ENCODE measurements around the gene ZBTB22.

Gene ZBTB22

GRCh38 chr6:33329058-33329457 is 11.5 kb upstream of the ZBTB22 start:
- no peak for DNase-seq

GRCh38 chr6:33324125-33324524 is 6.6 kb upstream of the ZBTB22 start:
- no peak for DNase-seq

- DNase-seq, result no peak
These were observed 6.0 kb upstream of the ZBTB22 start for GRCh38 chr6:33323623-33323948.

GRCh38 chr6:33321227-33321626 is 3.7 kb upstream of the ZBTB22 start:
- no peak for DNase-seq

- peak; percentile 69 for DNase-seq
These were observed 3.0 kb upstream of the ZBTB22 start for GRCh38 chr6:33320315-33321181.

- DNase-seq, result no peak
These were observed 2.4 kb upstream of the ZBTB22 start for GRCh38 chr6:33319939-33320314.

GRCh38 chr6:33318426-33319073 is 1.0 kb upstream of the ZBTB22 start:
- no peak for DNase-seq

- DNase-seq, result no peak
These were observed 200 bp downstream of the ZBTB22 start for GRCh38 chr6:33317419-33317668.

GRCh38 chr6:33316603-33317418 is 733 bp downstream of the ZBTB22 start:
- no peak for DNase-seq

- DNase-seq, result no peak
These were observed 1.5 kb downstream of the ZBTB22 start for GRCh38 chr6:33315793-33316602.

GRCh38 chr6:33314943-33315792 is 2.4 kb downstream of the ZBTB22 start:
- DNase-seq, result no peak

- DNase-seq, result peak; percentile 86
These were observed 3.0 kb downstream of the ZBTB22 start for GRCh38 chr6:33314515-33314942.

- peak; percentile 59 for DNase-seq
These were observed 3.6 kb downstream of the ZBTB22 start, which contains the start of gene TAPBP for GRCh38 chr6:33313709-33314514. TSS of gene TAPBP (minus strand) at chr6:33314078. CDS start at chr6:33314041, 37 bp downstream.

GRCh38 chr6:33313105-33313708 is 4.3 kb downstream of the ZBTB22 start:
- DNase-seq, result no peak

GRCh38 chr6:33312361-33313104 is 5.0 kb downstream of the ZBTB22 start:
- peak; percentile 72 for DNase-seq

- DNase-seq, result no peak
These were observed 11.2 kb downstream of the ZBTB22 start for GRCh38 chr6:33306356-33306755.

GRCh38 chr6:33305052-33305451 is 12.5 kb downstream of the ZBTB22 start:
- DNase-seq, result no peak

- no peak for DNase-seq
These were observed 13.3 kb downstream of the ZBTB22 start for GRCh38 chr6:33304216-33304615.

- no peak for DNase-seq
These were observed 15.7 kb downstream of the ZBTB22 start for GRCh38 chr6:33301877-33302276.

Measured in kidney glomerular epithelial cell (primary cell).